ENCODE results near the gene MYBL2. TPM values are rescaled to one million over a fixed set of nuclear protein-coding genes. Genes with fewer than 3 reads are reported as not detected.

MYBL2 gene
- polyA plus RNA-seq, 3 donors: 0.08 to 0.10 TPM; not detected in 1

- Histone ChIP-seq H3K27ac (ENCODE audit: low read depth in 1 of 2, low read length in 2 of 2) (no peak overlapping the region), H3K4me1 (ENCODE audit: control insufficient read depth in 1 of 2, insufficient read depth in 2 of 2, low read length in 2 of 2) (no peaks in the 10 kb centered on the region), H3K4me2 (replicated peaks; ENCODE audit: extremely low read depth, low read length, poor library complexity, severe bottlenecking) (no peak overlapping the region), H3K4me3 (replicated peaks in 1 of 3; ENCODE audit: low read depth in 2 of 3, low read length in 3 of 3) (no peak overlapping the region), H4K20me1 (ENCODE audit: insufficient read depth, low read length) (no peaks in the 10 kb centered on the region), H3K79me2 (ENCODE audit: insufficient read depth, low read length) (no peaks in the 10 kb centered on the region), H3K9ac (ENCODE audit: insufficient read depth, low read length, poor library complexity, severe bottlenecking) (no peak overlapping the region), H2AFZ (ENCODE audit: insufficient read depth, low read depth, low read length, poor library complexity, severe bottlenecking) (no peak overlapping the region), H3K27me3 (ENCODE audit: control insufficient read depth in 2 of 2, insufficient read depth in 2 of 2, low read length in 2 of 2) (no peaks in the 10 kb centered on the region), H3K9me3 (replicated peaks in 1 of 2; ENCODE audit: control insufficient read depth in 1 of 2, insufficient read depth in 1 of 2, low read length in 2 of 2) (no peaks in the 10 kb centered on the region), H3K36me3 (replicated peaks in 1 of 2; ENCODE audit: control insufficient read depth in 1 of 2, insufficient read depth in 2 of 2, low read length in 2 of 2) (no peaks in the 10 kb centered on the region)
- no peak overlapping the region for H3K4me3 Mint-ChIP-seq
- H3K27ac Mint-ChIP-seq: no peak overlapping the region
- H3K36me3 Mint-ChIP-seq: peaks cover 5 to 14% of the 10 kb centered on the region in 2 donors
- peaks cover 0 to 5% (median 5%) of the 10 kb centered on the region in 3 donors for H3K27me3 Mint-ChIP-seq (ENCODE audit: low read depth in 3 of 3)
- WGBS (ENCODE audit: insufficient coverage): 76% methylated on average over 3 of the region's 8 CpGs
- intact Hi-C loops (cut with micrococcal nuclease): no loop called here
- no peak for TF ChIP-seq CTCF (IDR thresholded peaks at IDR 0.05)
- DNase-seq: no peak
- peaks cover 2 to 11% (median 7%) of the 10 kb centered on the region in 7 donors for H3K9me3 Mint-ChIP-seq
- peaks cover 7% of the 10 kb centered on the region for H3K4me1 Mint-ChIP-seq
These were observed 55.2 kb downstream of the MYBL2 start for GRCh38 chr20:43722153-43722505.

- Histone ChIP-seq H3K4me1 (ENCODE audit: control insufficient read depth in 1 of 2, insufficient read depth in 2 of 2, low read length in 2 of 2) (no peaks in the 10 kb centered on the region), H3K27me3 (ENCODE audit: control insufficient read depth in 2 of 2, insufficient read depth in 2 of 2, low read length in 2 of 2) (no peaks in the 10 kb centered on the region), H3K4me2 (replicated peaks; ENCODE audit: extremely low read depth, low read length, poor library complexity, severe bottlenecking) (no peak overlapping the region), H3K4me3 (replicated peaks in 1 of 3; ENCODE audit: low read depth in 2 of 3, low read length in 3 of 3) (no peak overlapping the region), H2AFZ (ENCODE audit: insufficient read depth, low read depth, low read length, poor library complexity, severe bottlenecking) (no peak overlapping the region), H3K9me3 (replicated peaks in 1 of 2; ENCODE audit: control insufficient read depth in 1 of 2, insufficient read depth in 1 of 2, low read length in 2 of 2) (no peaks in the 10 kb centered on the region), H3K79me2 (ENCODE audit: insufficient read depth, low read length) (no peaks in the 10 kb centered on the region), H3K36me3 (replicated peaks in 1 of 2; ENCODE audit: control insufficient read depth in 1 of 2, insufficient read depth in 2 of 2, low read length in 2 of 2) (no peaks in the 10 kb centered on the region), H4K20me1 (ENCODE audit: insufficient read depth, low read length) (no peaks in the 10 kb centered on the region), H3K27ac (ENCODE audit: low read depth in 1 of 2, low read length in 2 of 2) (no peak overlapping the region), H3K9ac (ENCODE audit: insufficient read depth, low read length, poor library complexity, severe bottlenecking) (no peak overlapping the region)
- Mint-ChIP-seq H3K4me3 (no peak overlapping the region), H3K9me3 (peaks cover 2 to 11% (median 7%) of the 10 kb centered on the region in 7 donors), H3K4me1 (peaks cover 7% of the 10 kb centered on the region), H3K27ac (no peak overlapping the region), H3K27me3 (ENCODE audit: low read depth in 3 of 3) (peaks cover 0 to 6% (median 5%) of the 10 kb centered on the region in 3 donors), H3K36me3 (peaks cover 1 to 6% of the 10 kb centered on the region in 2 donors)
- intact Hi-C loops (cut with micrococcal nuclease): no loop called here
- DNase-seq: no peak
- no CpG with 5 or more reads among the region's 4 CpGs for WGBS (ENCODE audit: insufficient coverage)
- no peak for TF ChIP-seq CTCF (IDR thresholded peaks at IDR 0.05)
These were observed 56.3 kb downstream of the MYBL2 start for GRCh38 chr20:43723186-43723585.

Measured in CD14-positive monocyte (primary cell).